GM23338 (cell line): Measurements from ENCODE around the gene BLVRA. TPM values are rescaled to one million over a fixed set of nuclear protein-coding genes. Genes with fewer than 3 reads are reported as not detected.
A peak's percentile ranks its signal among the peaks of the same experiment; 100 is the strongest.
"Not testable (repeated sequence)": the region's sequence is repeated elsewhere in the genome, so short reads cannot be mapped to it uniquely, and the experiment has no call there.

Source experiments
- ATAC-seq: fragments of 200-7000 bp; cut with Tn5 transposase; 3 replicates; pipeline ENCODE4 v1.9.1; 2020
- DNase-seq: peaks from one replicate; pipeline ENCODE4 v3.0.0-alpha.2; 2015; ENCODE audit warnings: low spot score
- H2AFZ ChIP-seq: fragments of 200-600 bp; sonication (generic); 2 replicates; pipeline ENCODE4 v1.8.0; 2016; ENCODE audit warnings: antibody characterized with exemption, mild to moderate bottlenecking, moderate library complexity
- H3F3A ChIP-seq: fragments of 200-600 bp; sonication (generic); replicated peaks from 2 replicates; pipeline ENCODE4 v1.8.0; 2017; ENCODE audit warnings: antibody characterized with exemption, mixed run types, low read depth
- H3K27ac ChIP-seq: fragments of 200-600 bp; sonication (generic); 2 replicates; pipeline ENCODE4 v1.6.1; 2016; ENCODE audit warnings: low read depth
- H3K27me3 ChIP-seq: fragments of 200-600 bp; sonication (generic); 2 replicates; pipeline ENCODE4 v1.8.0; 2016; ENCODE audit warnings: mild to moderate bottlenecking, mixed run types, moderate library complexity; ENCODE audit not compliant: insufficient read depth
- H3K36me3 ChIP-seq: fragments of 200-600 bp; sonication (generic); 2 replicates; pipeline ENCODE4 v1.8.0; 2016; ENCODE audit warnings: mild to moderate bottlenecking; ENCODE audit not compliant: insufficient read depth
- H3K4me1 ChIP-seq: fragments of 200-600 bp; sonication (generic); 2 replicates; pipeline ENCODE4 v1.8.0; 2016; ENCODE audit warnings: mild to moderate bottlenecking, moderate library complexity; ENCODE audit not compliant: insufficient read depth
- H3K4me2 ChIP-seq: fragments of 200-600 bp; sonication (generic); 2 replicates; pipeline ENCODE4 v1.7.1; 2017; ENCODE audit warnings: mixed run types
- H3K4me3 ChIP-seq: fragments of 200-600 bp; sonication (generic); 2 replicates; pipeline ENCODE4 v1.6.1; 2016; ENCODE audit warnings: mixed run types
- H3K79me2 ChIP-seq: fragments of 200-600 bp; sonication (generic); replicated peaks from 2 replicates; pipeline ENCODE4 v1.8.0; 2017; ENCODE audit warnings: mild to moderate bottlenecking; ENCODE audit not compliant: insufficient read depth
- H3K9me2 ChIP-seq: fragments of 200-600 bp; sonication (generic); 2 replicates; pipeline ENCODE4 v1.8.0; 2017; ENCODE audit not compliant: insufficient read depth
- H4K20me1 ChIP-seq: fragments of 200-600 bp; sonication (generic); replicated peaks from 2 replicates; pipeline ENCODE4 v1.8.0; 2017; ENCODE audit warnings: mild to moderate bottlenecking; ENCODE audit not compliant: insufficient read depth
- H3K27ac Mint-ChIP-seq: 2 replicates; pipeline ENCODE4 v1.8.0; 2020; ENCODE audit warnings: inconsistent platforms, mild to moderate bottlenecking, moderate library complexity, mixed read lengths
- H3K27me3 Mint-ChIP-seq: 3 replicates; pipeline ENCODE4 v1.8.0; 2022; ENCODE audit warnings: low read depth, mild to moderate bottlenecking, moderate library complexity, mixed read lengths, inconsistent platforms; ENCODE audit not compliant: insufficient read depth, poor library complexity
- H3K36me3 Mint-ChIP-seq: 3 replicates; pipeline ENCODE4 v1.8.0; 2021; ENCODE audit warnings: low read depth, mild to moderate bottlenecking, inconsistent platforms, moderate library complexity, mixed read lengths
- H3K4me1 Mint-ChIP-seq: 3 replicates; pipeline ENCODE4 v1.8.0; 2020; ENCODE audit warnings: mild to moderate bottlenecking, inconsistent platforms, mixed read lengths
- H3K4me3 Mint-ChIP-seq: 3 replicates; pipeline ENCODE4 v1.8.0; 2021; ENCODE audit warnings: moderate library complexity, mild to moderate bottlenecking, inconsistent platforms, mixed read lengths
- H3K9me3 Mint-ChIP-seq: 3 replicates; pipeline ENCODE4 v1.8.0; 2020; ENCODE audit warnings: moderate library complexity, mild to moderate bottlenecking, inconsistent platforms, mixed read lengths
- CREB1 ChIP-seq: fragments of 250-450 bp; sonication (Bioruptor Pico); IDR thresholded peaks from 2 replicates; pipeline ENCODE4 v1.5.0; 2020; ENCODE audit warnings: low read depth, mild to moderate bottlenecking, moderate library complexity
- ETS1 ChIP-seq: IDR thresholded peaks from 2 replicates; pipeline ENCODE4 v1.6.1; 2016; ENCODE audit warnings: antibody characterized with exemption
- EZH2phosphoT487 ChIP-seq: fragments of 200-600 bp; sonication (generic); IDR thresholded peaks from one replicate; pipeline ENCODE4 v1.8.1; 2018; ENCODE audit warnings: antibody characterized with exemption; ENCODE audit not compliant: unreplicated experiment
- JUNB ChIP-seq: IDR thresholded peaks from one replicate; pipeline ENCODE4 v1.6.1; 2016; ENCODE audit warnings: antibody characterized with exemption; ENCODE audit not compliant: unreplicated experiment
- POLR2AphosphoS5 ChIP-seq: IDR thresholded peaks from 2 replicates; pipeline ENCODE4 v1.6.1; 2016; ENCODE audit warnings: antibody characterized with exemption, low read depth
- ZNF331 ChIP-seq: fragments of 250-450 bp; sonication (Bioruptor Pico); IDR thresholded peaks from 2 replicates; pipeline ENCODE4 v1.5.0; 2020; ENCODE audit warnings: low read depth, mild to moderate bottlenecking, moderate library complexity
- polyA plus RNA-seq: library from polyadenylated mRNA; unstranded; fragments of >200 nt; fragmentation: Nextera tagmentation; extraction: Ambion mirVana; gene quantifications from 2 replicates; pipeline ENCODE4 v1.2.1, GENCODE V29; 2016
- total RNA-seq: library from RNA; depleted of rRNA; stranded (reverse); fragments of >200 nt; shearing (Covaris generic); gene quantifications from 2 replicates; pipeline ENCODE4 v1.2.3, GENCODE V29; 2014
- TF ChIP-seq, protein P1 (sequence below), 2 experiments: fragments of 200-600 bp in 1 of 2; sonication (generic) in 1 of 2; conservative IDR thresholded peaks; 2 replicates each; pipeline versions ENCODE4 v1.5.1 to v1.6.1; 2016 to 2017; ENCODE audit warnings: antibody characterized with exemption in 2 of 2, low read depth in 2 of 2, mild to moderate bottlenecking in 2 of 2, moderate library complexity in 1 of 2
- TF ChIP-seq, protein P2 (sequence below): IDR thresholded peaks from one replicate; pipeline ENCODE4 v1.6.1; 2018; ENCODE audit warnings: antibody characterized with exemption; ENCODE audit not compliant: unreplicated experiment

BLVRA gene
- total and polyA plus RNA-seq, 2 experiments from 2014 or later = 17.0 to 46.5 TPM

DNA sequence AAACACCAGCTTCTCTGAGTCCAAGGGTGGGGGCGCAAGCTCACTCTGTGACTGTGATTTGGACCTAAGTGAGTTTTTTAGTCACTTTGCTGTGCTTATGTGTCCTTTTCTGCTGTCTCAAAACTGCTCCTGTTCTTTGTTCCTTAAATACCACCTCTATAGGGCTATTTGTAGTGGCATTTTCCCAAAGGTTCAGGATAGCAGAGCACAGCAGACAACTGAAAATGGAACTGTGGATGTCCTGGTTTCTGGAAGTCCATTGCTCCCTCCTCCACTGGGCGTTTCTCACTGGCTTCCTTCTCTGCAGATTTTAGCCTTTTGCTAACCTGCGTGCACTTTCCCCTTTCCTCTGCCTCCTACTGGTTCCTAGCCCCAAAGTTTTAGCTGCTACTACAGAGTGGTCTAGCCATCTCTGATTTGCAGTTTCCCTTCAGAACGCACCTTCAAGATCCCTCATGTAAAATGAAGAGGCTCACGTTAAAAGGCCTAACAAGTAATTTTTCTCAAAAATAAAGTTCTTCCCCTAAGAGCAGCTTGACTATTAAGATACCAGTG lies 25.6 kb downstream of the BLVRA start:
- Mint-ChIP-seq H3K27me3 (peaks cover 9% of the 10 kb centered on the region), H3K9me3 (peaks cover 15% of the 10 kb centered on the region), H3K36me3 (peaks cover 15% of the 10 kb centered on the region), H3K4me1 (no peaks in the 10 kb centered on the region; the same call in 2 of the 3 replicates), H3K27ac (0 out of 2 replicates have a peak overlapping the region, but pooled peaks have one; percentile 17), H3K4me3 (no peak overlapping the region)
- Histone ChIP-seq H3K4me1 (0 out of 2 replicates have a peak, but pooled peaks cover 6% of the 10 kb centered on the region), H3K9me2 (no peaks in the 10 kb centered on the region), H2AFZ (no peak overlapping the region), H4K20me1 (no peaks in the 10 kb centered on the region), H3K27me3 (no peaks in the 10 kb centered on the region), H3K36me3 (peaks cover 4% of the 10 kb centered on the region; the same call in 1 of the 2 replicates), H3K27ac (0 out of 2 replicates have a peak overlapping the region, but pooled peaks have one; percentile 50), H3K79me2 (no peaks in the 10 kb centered on the region), H3K4me2 (no peak overlapping the region), H3K4me3 (no peak overlapping the region), H3F3A (no peaks in the 10 kb centered on the region)
- TF ChIP-seq ZNF331 (CRISPR knock-in tag) (no peak), CREB1 (CRISPR knock-in tag) (no peak), POLR2AphosphoS5 (no peak), EZH2phosphoT487 (no peak), ETS1 (no peak), JUNB (no peak)
- TF ChIP-seq, protein P1, sequence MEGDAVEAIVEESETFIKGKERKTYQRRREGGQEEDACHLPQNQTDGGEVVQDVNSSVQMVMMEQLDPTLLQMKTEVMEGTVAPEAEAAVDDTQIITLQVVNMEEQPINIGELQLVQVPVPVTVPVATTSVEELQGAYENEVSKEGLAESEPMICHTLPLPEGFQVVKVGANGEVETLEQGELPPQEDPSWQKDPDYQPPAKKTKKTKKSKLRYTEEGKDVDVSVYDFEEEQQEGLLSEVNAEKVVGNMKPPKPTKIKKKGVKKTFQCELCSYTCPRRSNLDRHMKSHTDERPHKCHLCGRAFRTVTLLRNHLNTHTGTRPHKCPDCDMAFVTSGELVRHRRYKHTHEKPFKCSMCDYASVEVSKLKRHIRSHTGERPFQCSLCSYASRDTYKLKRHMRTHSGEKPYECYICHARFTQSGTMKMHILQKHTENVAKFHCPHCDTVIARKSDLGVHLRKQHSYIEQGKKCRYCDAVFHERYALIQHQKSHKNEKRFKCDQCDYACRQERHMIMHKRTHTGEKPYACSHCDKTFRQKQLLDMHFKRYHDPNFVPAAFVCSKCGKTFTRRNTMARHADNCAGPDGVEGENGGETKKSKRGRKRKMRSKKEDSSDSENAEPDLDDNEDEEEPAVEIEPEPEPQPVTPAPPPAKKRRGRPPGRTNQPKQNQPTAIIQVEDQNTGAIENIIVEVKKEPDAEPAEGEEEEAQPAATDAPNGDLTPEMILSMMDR (conservative IDR thresholded peaks at IDR 0.05; ENCODE audit: low read depth in 2 of 2) = no peak
- TF ChIP-seq, protein P2, sequence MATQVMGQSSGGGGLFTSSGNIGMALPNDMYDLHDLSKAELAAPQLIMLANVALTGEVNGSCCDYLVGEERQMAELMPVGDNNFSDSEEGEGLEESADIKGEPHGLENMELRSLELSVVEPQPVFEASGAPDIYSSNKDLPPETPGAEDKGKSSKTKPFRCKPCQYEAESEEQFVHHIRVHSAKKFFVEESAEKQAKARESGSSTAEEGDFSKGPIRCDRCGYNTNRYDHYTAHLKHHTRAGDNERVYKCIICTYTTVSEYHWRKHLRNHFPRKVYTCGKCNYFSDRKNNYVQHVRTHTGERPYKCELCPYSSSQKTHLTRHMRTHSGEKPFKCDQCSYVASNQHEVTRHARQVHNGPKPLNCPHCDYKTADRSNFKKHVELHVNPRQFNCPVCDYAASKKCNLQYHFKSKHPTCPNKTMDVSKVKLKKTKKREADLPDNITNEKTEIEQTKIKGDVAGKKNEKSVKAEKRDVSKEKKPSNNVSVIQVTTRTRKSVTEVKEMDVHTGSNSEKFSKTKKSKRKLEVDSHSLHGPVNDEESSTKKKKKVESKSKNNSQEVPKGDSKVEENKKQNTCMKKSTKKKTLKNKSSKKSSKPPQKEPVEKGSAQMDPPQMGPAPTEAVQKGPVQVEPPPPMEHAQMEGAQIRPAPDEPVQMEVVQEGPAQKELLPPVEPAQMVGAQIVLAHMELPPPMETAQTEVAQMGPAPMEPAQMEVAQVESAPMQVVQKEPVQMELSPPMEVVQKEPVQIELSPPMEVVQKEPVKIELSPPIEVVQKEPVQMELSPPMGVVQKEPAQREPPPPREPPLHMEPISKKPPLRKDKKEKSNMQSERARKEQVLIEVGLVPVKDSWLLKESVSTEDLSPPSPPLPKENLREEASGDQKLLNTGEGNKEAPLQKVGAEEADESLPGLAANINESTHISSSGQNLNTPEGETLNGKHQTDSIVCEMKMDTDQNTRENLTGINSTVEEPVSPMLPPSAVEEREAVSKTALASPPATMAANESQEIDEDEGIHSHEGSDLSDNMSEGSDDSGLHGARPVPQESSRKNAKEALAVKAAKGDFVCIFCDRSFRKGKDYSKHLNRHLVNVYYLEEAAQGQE = no peak
- ATAC-seq = no peak; the same call in 2 of the 3 replicates
- DNase-seq = no peak

DNA sequence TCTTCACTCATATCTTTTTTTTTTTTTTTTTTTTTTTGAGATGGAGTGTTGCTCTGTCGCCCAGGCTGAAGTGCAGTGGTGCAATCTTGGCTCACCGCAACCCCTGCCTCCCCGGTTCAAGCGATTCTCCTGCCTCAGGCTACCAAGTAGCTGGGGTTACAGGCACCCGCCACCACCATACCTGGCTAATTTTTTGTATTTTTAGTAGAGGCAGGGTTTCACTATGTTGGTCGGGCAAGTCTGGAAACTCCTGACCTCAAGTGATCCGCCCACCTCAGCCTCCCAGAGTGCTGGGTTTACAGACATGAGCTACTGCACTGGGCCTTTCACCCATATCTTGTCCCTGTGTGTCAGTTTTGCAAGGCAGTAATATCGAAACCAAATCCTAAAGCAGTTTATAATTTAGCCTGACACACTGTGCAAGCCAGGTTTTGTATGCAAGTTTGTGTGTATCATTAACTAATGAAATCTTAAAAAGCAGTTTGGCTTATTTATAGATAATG lies 26.2 kb downstream of the BLVRA start:
- H3K4me1 Mint-ChIP-seq, H2AFZ ChIP-seq, H3K27ac Mint-ChIP-seq, H3K27ac ChIP-seq, H3K79me2 ChIP-seq, H3K36me3 Mint-ChIP-seq, H3K9me2 ChIP-seq, H3K4me1 ChIP-seq, H4K20me1 ChIP-seq, H3K36me3 ChIP-seq, H3K27me3 Mint-ChIP-seq, H3K27me3 ChIP-seq, H3K4me2 ChIP-seq, H3K9me3 Mint-ChIP-seq, H3K4me3 Mint-ChIP-seq, ATAC-seq, DNase-seq, H3F3A ChIP-seq, H3K4me3 ChIP-seq: not testable (repeated sequence)
